PC-9 (cell line): ENCODE measurements around the gene LY86. TPM values are rescaled to one million over a fixed set of nuclear protein-coding genes. Genes with fewer than 3 reads are reported as not detected.

Source experiments
- BruUV-seq: library from RNA; stranded (reverse); fragments of 400-500 nt; replicated peaks from 2 replicates; lab custom pipeline; 2021; lab: Mats Ljungman, UMichigan
- CTCF ChIA-PET: fragments of 300-600 bp; sonication (Branson Sonifier 250); formaldehyde crosslinking; loops from one replicate; lab custom pipeline; 2022; ENCODE audit warnings: antibody characterized with exemption; lab: Charles Lee
- POLR2A ChIA-PET: fragments of 300-600 bp; sonication (Branson Sonifier 250); formaldehyde crosslinking; loops from one replicate; lab custom pipeline; 2022; ENCODE audit warnings: antibody characterized with exemption; ENCODE audit not compliant: unreplicated experiment; lab: Charles Lee
- DNase-seq, 2 experiments: peaks; one replicate each; pipeline versions ENCODE4 v3.0.0 to v3.0.0-alpha.2; 2015 to 2022; ENCODE audit warnings: mixed read lengths in 1 of 2
- H2AFZ ChIP-seq: fragments of 200-600 bp; sonication (generic); 2 replicates; pipeline ENCODE4 v1.8.1; 2017; ENCODE audit warnings: antibody characterized with exemption
- H3F3A ChIP-seq: fragments of 200-600 bp; sonication (generic); 2 replicates; pipeline ENCODE4 v1.8.1; 2017; ENCODE audit warnings: antibody characterized with exemption, mild to moderate bottlenecking, low read depth; ENCODE audit not compliant: insufficient read depth
- H3K27ac ChIP-seq: fragments of 200-600 bp; sonication (generic); 2 replicates; pipeline ENCODE4 v1.6.1; 2016; ENCODE audit warnings: mixed run types
- H3K27me3 ChIP-seq: fragments of 200-600 bp; sonication (generic); 2 replicates; pipeline ENCODE4 v1.6.1; 2016; ENCODE audit warnings: low read depth, mixed run types; ENCODE audit not compliant: insufficient read depth
- H3K36me3 ChIP-seq: fragments of 200-600 bp; sonication (generic); 2 replicates; pipeline ENCODE4 v1.6.1; 2016; ENCODE audit warnings: low read depth, mixed run types
- H3K4me1 ChIP-seq: fragments of 200-600 bp; sonication (generic); replicated peaks from 2 replicates; pipeline ENCODE4 v1.6.1; 2016; ENCODE audit warnings: mixed run types; ENCODE audit not compliant: insufficient read depth
- H3K4me2 ChIP-seq: fragments of 200-600 bp; sonication (generic); 2 replicates; pipeline ENCODE4 v1.6.1; 2017; ENCODE audit warnings: mixed run types
- H3K4me3 ChIP-seq: fragments of 200-600 bp; sonication (generic); 2 replicates; pipeline ENCODE4 v1.6.1; 2016; ENCODE audit warnings: mixed run types
- H3K79me2 ChIP-seq: fragments of 200-600 bp; sonication (generic); 2 replicates; pipeline ENCODE4 v1.6.1; 2017; ENCODE audit warnings: low read depth, mixed run types
- H3K9me2 ChIP-seq: fragments of 200-600 bp; sonication (generic); 2 replicates; pipeline ENCODE4 v1.8.1; 2017; ENCODE audit warnings: mild to moderate bottlenecking; ENCODE audit not compliant: insufficient read depth
- H3K9me3 ChIP-seq: fragments of 200-600 bp; sonication (generic); 2 replicates; pipeline ENCODE4 v1.8.1; 2016; ENCODE audit warnings: low read depth; ENCODE audit not compliant: insufficient read depth
- H4K20me1 ChIP-seq: fragments of 200-600 bp; sonication (generic); 2 replicates; pipeline ENCODE4 v1.8.1; 2017; ENCODE audit not compliant: insufficient read depth
- EZH2 ChIP-seq: fragments of 200-600 bp; sonication (generic); IDR thresholded peaks from 2 replicates; pipeline ENCODE4 v1.8.0; 2017; ENCODE audit warnings: antibody characterized with exemption, low read depth
- intact Hi-C: fragments of 100-400 bp; cut with micrococcal nuclease; formaldehyde crosslinking; loops from one replicate; pipeline ENCODE4 v1.10.0; 2022; ENCODE audit not compliant: unreplicated experiment
- total RNA-seq: library from RNA; stranded (reverse); gene quantifications from 2 replicates; pipeline ENCODE4 v1.2.3, GENCODE V29; 2021
- TF ChIP-seq, protein P1 (sequence below): fragments of 200-600 bp; sonication (generic); conservative IDR thresholded peaks from 2 replicates; pipeline ENCODE4 v1.6.1; 2017; ENCODE audit warnings: mixed run types, antibody characterized with exemption, mild to moderate bottlenecking, moderate library complexity

LY86 gene
- total RNA-seq, 1 experiment from 2014 or later = not detected

DNA sequence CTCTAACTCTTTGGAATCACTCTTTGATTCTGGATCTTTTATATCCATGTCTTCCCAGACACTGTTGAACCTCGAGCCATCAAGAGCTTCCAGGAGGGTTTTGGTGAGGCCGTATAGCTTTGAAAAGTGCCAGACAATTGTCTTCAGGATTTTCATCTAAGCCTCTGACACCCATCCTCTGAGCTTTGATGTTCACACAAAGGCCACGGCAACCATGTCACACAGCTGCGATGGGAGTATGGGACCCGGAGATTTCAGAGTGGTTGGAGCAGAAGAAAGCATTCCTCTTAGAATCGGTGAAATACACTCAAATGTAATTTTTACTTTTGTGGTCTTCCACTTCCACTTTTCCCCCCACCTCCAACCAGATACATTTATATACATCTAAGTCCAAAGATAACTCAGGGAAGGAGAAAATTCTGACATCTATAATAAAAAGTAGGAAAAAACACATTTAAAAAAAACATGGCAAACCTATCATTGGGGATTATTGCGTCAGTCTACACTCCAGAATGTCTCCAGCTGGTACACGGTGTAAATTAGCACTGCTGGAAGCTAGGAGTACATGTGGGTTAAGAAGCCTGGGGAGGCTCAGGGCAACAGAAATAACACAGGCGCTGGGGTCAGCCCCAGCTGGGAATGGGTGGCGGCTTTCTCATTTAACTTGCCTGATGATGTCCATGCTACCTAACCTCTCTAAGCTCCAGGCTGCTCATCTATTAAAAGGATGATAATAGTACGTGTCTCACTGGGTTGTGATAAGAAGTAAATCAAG lies 92.7 kb downstream of the LY86 start:
- H3K9me2 ChIP-seq = no peaks in the 10 kb centered on the region
- H3K27me3 ChIP-seq = no peaks in the 10 kb centered on the region
- no TSS peak for BruUV-seq
- no peak overlapping the region for H3K27ac ChIP-seq
- intact Hi-C loops = no loop called here
- H3K79me2 ChIP-seq = no peaks in the 10 kb centered on the region
- DNase-seq = no peak
- peaks cover 64% of the 10 kb centered on the region for H3K4me1 ChIP-seq
- no peak overlapping the region for H2AFZ ChIP-seq
- CTCF ChIA-PET = interaction anchor here (0.6 kb wide), 1 partner anchor 14 kb away, joined by 4 read pairs; no protein-coding TSS in a partner anchor
- no peaks in the 10 kb centered on the region for H3K9me3 ChIP-seq
- H3K4me2 ChIP-seq = no peak overlapping the region
- POLR2A ChIA-PET = no interaction called here
- H3K36me3 ChIP-seq = no peaks in the 10 kb centered on the region
- H4K20me1 ChIP-seq = no peaks in the 10 kb centered on the region
- TF ChIP-seq, protein P1, sequence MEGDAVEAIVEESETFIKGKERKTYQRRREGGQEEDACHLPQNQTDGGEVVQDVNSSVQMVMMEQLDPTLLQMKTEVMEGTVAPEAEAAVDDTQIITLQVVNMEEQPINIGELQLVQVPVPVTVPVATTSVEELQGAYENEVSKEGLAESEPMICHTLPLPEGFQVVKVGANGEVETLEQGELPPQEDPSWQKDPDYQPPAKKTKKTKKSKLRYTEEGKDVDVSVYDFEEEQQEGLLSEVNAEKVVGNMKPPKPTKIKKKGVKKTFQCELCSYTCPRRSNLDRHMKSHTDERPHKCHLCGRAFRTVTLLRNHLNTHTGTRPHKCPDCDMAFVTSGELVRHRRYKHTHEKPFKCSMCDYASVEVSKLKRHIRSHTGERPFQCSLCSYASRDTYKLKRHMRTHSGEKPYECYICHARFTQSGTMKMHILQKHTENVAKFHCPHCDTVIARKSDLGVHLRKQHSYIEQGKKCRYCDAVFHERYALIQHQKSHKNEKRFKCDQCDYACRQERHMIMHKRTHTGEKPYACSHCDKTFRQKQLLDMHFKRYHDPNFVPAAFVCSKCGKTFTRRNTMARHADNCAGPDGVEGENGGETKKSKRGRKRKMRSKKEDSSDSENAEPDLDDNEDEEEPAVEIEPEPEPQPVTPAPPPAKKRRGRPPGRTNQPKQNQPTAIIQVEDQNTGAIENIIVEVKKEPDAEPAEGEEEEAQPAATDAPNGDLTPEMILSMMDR = no peak
- no peak for TF ChIP-seq EZH2
- H3F3A ChIP-seq = peaks cover 31% of the 10 kb centered on the region; the same call in 1 of the 2 replicates
- no peak overlapping the region for H3K4me3 ChIP-seq

DNA sequence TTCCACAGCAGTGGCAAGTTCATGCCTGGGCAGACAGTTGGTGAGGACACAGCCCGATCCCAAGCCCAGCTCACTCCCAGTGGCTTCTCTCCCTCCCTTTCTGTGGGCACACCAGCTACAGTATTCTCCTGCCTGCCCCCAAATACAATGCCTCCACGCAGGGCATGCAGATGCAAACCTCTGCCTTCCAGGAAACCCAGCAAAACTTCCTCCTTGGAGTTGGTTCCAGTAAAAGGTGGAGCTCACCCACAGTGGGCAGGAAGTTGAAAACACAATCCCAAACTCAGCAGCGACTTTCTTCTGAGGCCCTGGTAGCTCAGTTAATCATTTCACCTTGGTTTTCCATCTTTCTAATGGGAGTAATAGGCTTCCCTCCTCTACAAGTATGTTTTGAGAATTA lies 93.7 kb downstream of the LY86 start:
- H2AFZ ChIP-seq = no peak overlapping the region
- no peaks in the 10 kb centered on the region for H3K79me2 ChIP-seq
- no peak for DNase-seq
- no peak overlapping the region for H3K4me3 ChIP-seq
- ChIA-PET CTCF (no interaction called here), POLR2A (interaction anchor here (0.7 kb wide), 1 partner anchor 477 kb away, joined by 10 read pairs; no protein-coding TSS in a partner anchor)
- H4K20me1 ChIP-seq = no peaks in the 10 kb centered on the region
- H3K27me3 ChIP-seq = no peaks in the 10 kb centered on the region
- peaks cover 35% of the 10 kb centered on the region for H3F3A ChIP-seq
- peaks cover 58% of the 10 kb centered on the region for H3K4me1 ChIP-seq
- intact Hi-C loops = no loop called here
- H3K4me2 ChIP-seq = no peak overlapping the region
- TF ChIP-seq, protein P1 = no peak
- TF ChIP-seq EZH2 = no peak
- H3K9me2 ChIP-seq = no peaks in the 10 kb centered on the region
- BruUV-seq = no TSS peak
- H3K9me3 ChIP-seq = no peaks in the 10 kb centered on the region
- H3K27ac ChIP-seq = no peak overlapping the region
- no peaks in the 10 kb centered on the region for H3K36me3 ChIP-seq

DNA sequence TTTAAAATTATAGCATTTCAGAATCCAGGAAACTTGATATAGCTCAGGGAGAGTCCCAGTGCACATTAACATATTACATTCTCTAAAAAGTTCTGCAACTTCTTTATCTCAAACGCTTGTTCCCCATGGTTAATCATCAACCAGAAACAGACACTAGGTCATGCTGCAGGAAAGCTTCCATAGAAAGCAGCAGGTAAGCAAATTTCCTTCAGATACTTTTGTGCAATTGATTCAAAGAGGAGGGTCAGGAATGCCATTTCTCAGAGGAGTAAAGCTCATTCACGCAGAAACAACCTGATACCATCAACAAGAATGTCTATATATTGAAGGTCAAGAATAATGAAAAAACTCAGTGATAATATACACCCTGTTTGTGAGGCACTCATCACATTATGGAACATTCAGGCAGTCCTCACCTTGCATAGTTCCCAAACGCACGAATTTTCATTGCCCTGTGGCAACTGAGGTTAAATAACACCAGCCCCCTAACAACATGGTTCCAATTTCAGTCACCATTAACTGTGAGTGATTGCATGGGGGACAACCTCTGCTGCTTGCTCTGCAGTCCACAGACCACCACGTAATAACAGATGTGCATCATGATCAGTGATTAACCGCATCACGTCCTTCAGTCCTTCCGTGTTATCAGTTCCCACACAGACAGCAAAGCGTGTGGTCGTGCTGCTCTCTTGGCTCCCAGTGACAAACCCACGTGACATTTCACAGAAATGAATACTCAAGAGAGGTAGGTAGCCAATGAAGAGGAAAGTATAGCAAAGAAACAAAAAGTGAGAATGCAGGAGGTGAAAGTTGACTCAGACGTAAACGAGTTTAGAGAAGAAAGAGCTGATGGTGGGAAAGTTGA lies 95.7 kb downstream of the LY86 start:
- intact Hi-C loops = no loop called here
- no peaks in the 10 kb centered on the region for H3K36me3 ChIP-seq
- H3K4me1 ChIP-seq = peaks cover 58% of the 10 kb centered on the region
- POLR2A ChIA-PET = interaction anchor here (0.6 to 0.7 kb wide), 2 partner anchors 172 to 197 kb away, joined by 3 read pairs; no protein-coding TSS in a partner anchor
- no peaks in the 10 kb centered on the region for H3K27me3 ChIP-seq
- no peaks in the 10 kb centered on the region for H3K9me3 ChIP-seq
- CTCF ChIA-PET = interaction anchor here (0.6 kb wide), 1 partner anchor 127 kb away, joined by 6 read pairs; no protein-coding TSS in a partner anchor
- no TSS peak for BruUV-seq
- no peak overlapping the region for H2AFZ ChIP-seq
- H3K79me2 ChIP-seq = no peaks in the 10 kb centered on the region
- peak in 1 of 2 experiments; percentile 90 for DNase-seq
- peak overlapping the region; percentile 91; the same call in 1 of the 2 replicates for H3K27ac ChIP-seq
- no peaks in the 10 kb centered on the region for H4K20me1 ChIP-seq
- TF ChIP-seq EZH2 = no peak
- TF ChIP-seq, protein P1 = no peak
- H3F3A ChIP-seq = peaks cover 39% of the 10 kb centered on the region
- H3K4me2 ChIP-seq = peak overlapping the region; percentile 95
- H3K4me3 ChIP-seq = no peak overlapping the region
- H3K9me2 ChIP-seq = no peaks in the 10 kb centered on the region
